ENCODE results near the gene AGBL5.
A peak's percentile ranks its signal among the peaks of the same experiment; 100 is the strongest.

Gene AGBL5

GRCh38 chr2:27079233-27080139 is 28.0 kb downstream of the AGBL5 start:
- no peak for DNase-seq

GRCh38 chr2:27080140-27080469 is 28.6 kb downstream of the AGBL5 start:
- DNase-seq: no peak

- no peak for DNase-seq
Measured at GRCh38 chr2:27080603-27080936, 29.1 kb downstream of the AGBL5 start.

- no peak for DNase-seq
Measured at GRCh38 chr2:27081984-27082772, 30.7 kb downstream of the AGBL5 start.

- DNase-seq: no peak
Measured at GRCh38 chr2:27082773-27083409, 31.4 kb downstream of the AGBL5 start.

- no peak for DNase-seq
Measured at GRCh38 chr2:27083410-27084296, 32.2 kb downstream of the AGBL5 start.

- no peak for DNase-seq
Measured at GRCh38 chr2:27084297-27085061, 33.0 kb downstream of the AGBL5 start.

- no peak for DNase-seq
Measured at GRCh38 chr2:27085062-27085672, 33.7 kb downstream of the AGBL5 start.

GRCh38 chr2:27085673-27086089 is 34.2 kb downstream of the AGBL5 start:
- DNase-seq: no peak

- peak; percentile 45 for DNase-seq
Measured at GRCh38 chr2:27086090-27086723, 34.7 kb downstream of the AGBL5 start.

GRCh38 chr2:27086724-27087593 is 35.5 kb downstream of the AGBL5 start, which contains the start of gene KHK:
KHK (plus strand) TSS chr2:27086772; CDS start chr2:27087260, 488 bp downstream.
- DNase-seq: no peak

GRCh38 chr2:27087823-27088410 is 36.4 kb downstream of the AGBL5 start:
- no peak for DNase-seq

- DNase-seq: no peak
Measured at GRCh38 chr2:27088634-27089033, 37.2 kb downstream of the AGBL5 start.

- DNase-seq: no peak
Measured at GRCh38 chr2:27089111-27089954, 37.9 kb downstream of the AGBL5 start.

GRCh38 chr2:27091746-27092695 is 40.6 kb downstream of the AGBL5 start:
- no peak for DNase-seq

- DNase-seq: no peak
Measured at GRCh38 chr2:27092696-27093429, 41.4 kb downstream of the AGBL5 start.

All from NCI-H1436 treated with DMSO at 0.1 percent for 48 hours (cell line).